HG03025 (cell line): ENCODE results near the gene LRRC10.
"Not testable (repeated sequence)": the region's sequence is repeated elsewhere in the genome, so short reads cannot be mapped to it uniquely, and the experiment has no call there.

Experiments used
- ATAC-seq: cut with Tn5 transposase; IDR thresholded peaks from one replicate; pipeline ENCODE4 v1.9.1; 2021; ENCODE audit warnings: mild to moderate bottlenecking, moderate library complexity; ENCODE audit not compliant: unreplicated experiment, low FRiP score

LRRC10 gene

GRCh38 chr12:69620077-69620476, 9.4 kb upstream of the LRRC10 start:
- no peak for ATAC-seq

GRCh38 chr12:69619050-69619449, 8.3 kb upstream of the LRRC10 start:
- ATAC-seq, result no peak

GRCh38 chr12:69616025-69616424, 5.3 kb upstream of the LRRC10 start:
- ATAC-seq, result no peak

- ATAC-seq, result no peak
Measured at GRCh38 chr12:69613351-69613750, 2.6 kb upstream of the LRRC10 start.

GRCh38 chr12:69610126-69610525, 581 bp downstream of the LRRC10 start:
- no peak for ATAC-seq

- no peak for ATAC-seq
Measured at GRCh38 chr12:69608114-69608513, 2.6 kb downstream of the LRRC10 start.

GRCh38 chr12:69604275-69604674, 6.4 kb downstream of the LRRC10 start:
- ATAC-seq, result not testable (repeated sequence)

GRCh38 chr12:69603556-69603955, 7.2 kb downstream of the LRRC10 start:
- ATAC-seq, result not testable (repeated sequence)

- ATAC-seq, result no peak
Measured at GRCh38 chr12:69602954-69603353, 7.8 kb downstream of the LRRC10 start.

- no peak for ATAC-seq
Measured at GRCh38 chr12:69601962-69602685, 8.6 kb downstream of the LRRC10 start.

- ATAC-seq, result no peak
Measured at GRCh38 chr12:69600804-69601203, 9.9 kb downstream of the LRRC10 start.

GRCh38 chr12:69598174-69598753, 12.4 kb downstream of the LRRC10 start:
- ATAC-seq, result no peak

- ATAC-seq, result no peak
Measured at GRCh38 chr12:69595689-69596088, 15.0 kb downstream of the LRRC10 start.

GRCh38 chr12:69589082-69589481, 21.6 kb downstream of the LRRC10 start:
- ATAC-seq, result no peak

GRCh38 chr12:69588527-69588926, 22.2 kb downstream of the LRRC10 start:
- no peak for ATAC-seq

GRCh38 chr12:69585189-69586062, 25.3 kb downstream of the LRRC10 start, which contains the start of gene CCT2:
Gene CCT2, plus strand, starts transcription at chr12:69585459. Its CDS starts 63 bp downstream, at chr12:69585522.
- peak; percentile 97 for ATAC-seq

GRCh38 chr12:69583203-69583602, 27.5 kb downstream of the LRRC10 start:
- ATAC-seq, result no peak

- ATAC-seq, result no peak
Measured at GRCh38 chr12:69580074-69580473, 30.6 kb downstream of the LRRC10 start.

- no peak for ATAC-seq
Measured at GRCh38 chr12:69579029-69579428, 31.7 kb downstream of the LRRC10 start.

- ATAC-seq, result no peak
Measured at GRCh38 chr12:69578283-69578682, 32.4 kb downstream of the LRRC10 start.

GRCh38 chr12:69575346-69575745, 35.4 kb downstream of the LRRC10 start:
- ATAC-seq, result no peak
